ENCODE results near the gene USP9X. TPM values are rescaled to one million over a fixed set of nuclear protein-coding genes. Genes with fewer than 3 reads are reported as not detected.

Gene USP9X
- total RNA-seq, 3 donors from 2014 or later, result 72.1 to 88.9 (median 86.3) TPM

DNA sequence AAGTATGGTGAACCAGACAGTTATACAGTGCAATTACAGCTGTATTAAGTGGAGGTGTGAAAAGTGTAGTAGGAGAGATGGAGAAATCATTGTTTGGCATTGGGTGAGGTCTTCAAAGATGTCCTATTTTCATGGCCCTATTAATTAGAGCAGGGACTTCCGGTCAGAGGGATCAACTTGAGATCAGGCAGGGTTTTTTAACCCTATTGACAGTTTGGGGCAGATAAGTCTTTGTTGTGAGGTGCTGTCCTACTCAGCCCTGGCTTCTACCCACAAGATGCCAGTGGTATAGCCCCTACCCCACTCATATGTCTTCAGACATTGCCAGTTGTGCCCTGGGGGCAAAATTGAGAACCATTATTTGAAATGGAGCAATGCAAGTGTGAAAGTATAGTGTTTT lies 9.9 kb downstream of the USP9X start:
- intact Hi-C loops (cut with DNase I, micrococcal nuclease), result no loop called here
- Histone ChIP-seq H3K4me1 (ENCODE audit: low read depth) (peaks cover 3% of the 10 kb centered on the region), H3K9me3 (no peaks in the 10 kb centered on the region), H3K4me3 (no peak overlapping the region), H3K36me3 (ENCODE audit: low read depth) (no peaks in the 10 kb centered on the region)
- no peak for ATAC-seq
- TF ChIP-seq, protein P1, sequence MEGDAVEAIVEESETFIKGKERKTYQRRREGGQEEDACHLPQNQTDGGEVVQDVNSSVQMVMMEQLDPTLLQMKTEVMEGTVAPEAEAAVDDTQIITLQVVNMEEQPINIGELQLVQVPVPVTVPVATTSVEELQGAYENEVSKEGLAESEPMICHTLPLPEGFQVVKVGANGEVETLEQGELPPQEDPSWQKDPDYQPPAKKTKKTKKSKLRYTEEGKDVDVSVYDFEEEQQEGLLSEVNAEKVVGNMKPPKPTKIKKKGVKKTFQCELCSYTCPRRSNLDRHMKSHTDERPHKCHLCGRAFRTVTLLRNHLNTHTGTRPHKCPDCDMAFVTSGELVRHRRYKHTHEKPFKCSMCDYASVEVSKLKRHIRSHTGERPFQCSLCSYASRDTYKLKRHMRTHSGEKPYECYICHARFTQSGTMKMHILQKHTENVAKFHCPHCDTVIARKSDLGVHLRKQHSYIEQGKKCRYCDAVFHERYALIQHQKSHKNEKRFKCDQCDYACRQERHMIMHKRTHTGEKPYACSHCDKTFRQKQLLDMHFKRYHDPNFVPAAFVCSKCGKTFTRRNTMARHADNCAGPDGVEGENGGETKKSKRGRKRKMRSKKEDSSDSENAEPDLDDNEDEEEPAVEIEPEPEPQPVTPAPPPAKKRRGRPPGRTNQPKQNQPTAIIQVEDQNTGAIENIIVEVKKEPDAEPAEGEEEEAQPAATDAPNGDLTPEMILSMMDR (IDR thresholded peaks at IDR 0.05), result no peak
- no peak for DNase-seq

DNA sequence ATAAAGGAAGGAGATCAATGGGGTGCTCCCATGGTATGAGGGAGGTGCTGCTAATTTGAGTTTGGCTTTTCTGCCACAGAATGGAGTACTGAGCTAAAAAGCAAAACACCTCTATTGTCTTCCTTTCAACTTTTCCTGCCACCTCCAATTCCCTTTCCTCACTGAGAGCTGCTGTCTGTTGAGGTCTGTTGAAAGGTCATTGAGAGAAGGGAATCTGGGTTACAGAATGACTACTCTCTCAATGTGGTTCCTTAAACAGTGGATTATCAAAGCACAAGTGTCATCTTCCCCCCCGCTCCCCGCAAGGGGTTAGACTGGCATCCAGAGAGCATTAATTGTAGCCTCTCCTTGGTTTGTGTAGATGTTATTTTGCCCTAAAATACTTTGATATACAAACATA lies 10.7 kb downstream of the USP9X start:
- TF ChIP-seq, protein P1 (IDR thresholded peaks at IDR 0.05), result no peak
- DNase-seq, result no peak
- Histone ChIP-seq H3K9me3 (no peaks in the 10 kb centered on the region), H3K4me1 (ENCODE audit: low read depth) (no peaks in the 10 kb centered on the region), H3K36me3 (ENCODE audit: low read depth) (no peaks in the 10 kb centered on the region), H3K4me3 (no peak overlapping the region)
- ATAC-seq, result no peak
- intact Hi-C loops (cut with DNase I, micrococcal nuclease), result no loop called here

DNA sequence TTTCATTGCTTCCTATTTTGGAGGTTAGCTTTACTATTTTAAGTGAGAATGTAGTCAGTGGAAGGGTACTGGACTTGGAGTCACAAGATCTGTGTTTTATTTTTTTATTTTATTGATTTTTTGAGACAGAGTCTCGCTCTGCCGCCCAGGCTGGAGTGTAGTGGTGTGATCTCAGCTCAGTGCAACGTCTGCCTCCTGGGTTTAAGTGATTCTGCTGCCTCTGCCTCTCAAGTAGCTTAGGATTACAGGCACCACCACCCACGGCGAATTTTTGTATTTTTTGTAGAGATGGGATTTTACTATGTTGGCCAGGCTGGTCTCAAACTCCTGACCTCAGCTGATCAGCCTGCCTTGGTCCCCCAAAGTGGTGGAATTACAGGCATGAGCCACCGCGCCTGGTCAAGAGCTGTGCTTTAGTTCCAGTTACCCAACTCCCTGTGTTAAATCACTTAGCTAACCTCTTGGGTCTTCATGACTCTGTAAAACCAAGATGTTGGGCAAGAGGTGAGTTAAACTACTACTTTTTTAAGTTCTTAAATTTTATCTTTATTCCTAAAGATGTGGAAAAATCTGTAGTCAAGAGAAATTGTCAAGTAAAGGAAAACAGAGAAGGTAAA lies 11.2 kb downstream of the USP9X start:
- no peak overlapping the region for H3K4me3 ChIP-seq
- H3K9me3 ChIP-seq, result no peaks in the 10 kb centered on the region
- intact Hi-C loops (cut with DNase I, micrococcal nuclease), result no loop called here
- no peaks in the 10 kb centered on the region for H3K36me3 ChIP-seq (ENCODE audit: low read depth)
- H3K4me1 ChIP-seq (ENCODE audit: low read depth), result no peaks in the 10 kb centered on the region
- DNase-seq (no peak), ATAC-seq (no peak)
- TF ChIP-seq, protein P1 (IDR thresholded peaks at IDR 0.05), result no peak

DNA sequence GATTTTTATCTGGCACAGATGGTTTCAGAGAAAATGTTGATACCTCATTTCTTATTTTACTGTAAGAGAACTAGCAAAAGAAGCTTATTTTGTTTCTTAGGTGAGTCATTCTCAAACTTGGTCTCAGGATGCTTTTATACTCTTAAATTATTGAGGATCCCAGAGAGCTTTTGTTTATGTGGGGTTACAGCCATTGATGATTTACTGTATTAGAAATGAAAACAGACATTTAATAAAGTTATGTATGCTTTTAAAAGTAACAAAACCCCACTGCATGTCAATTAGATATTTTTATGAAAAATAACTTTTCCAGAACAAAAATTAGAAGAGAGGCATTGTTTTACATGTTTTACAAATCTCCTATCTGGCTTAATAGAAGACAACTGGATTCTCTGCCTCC lies 12.1 kb downstream of the USP9X start:
- Histone ChIP-seq H3K4me3 (no peak overlapping the region), H3K9me3 (no peaks in the 10 kb centered on the region), H3K36me3 (ENCODE audit: low read depth) (no peaks in the 10 kb centered on the region), H3K4me1 (ENCODE audit: low read depth) (no peaks in the 10 kb centered on the region)
- TF ChIP-seq, protein P1 (IDR thresholded peaks at IDR 0.05), result no peak
- ATAC-seq (no peak), DNase-seq (no peak)
- intact Hi-C loops (cut with DNase I, micrococcal nuclease), result no loop called here

DNA sequence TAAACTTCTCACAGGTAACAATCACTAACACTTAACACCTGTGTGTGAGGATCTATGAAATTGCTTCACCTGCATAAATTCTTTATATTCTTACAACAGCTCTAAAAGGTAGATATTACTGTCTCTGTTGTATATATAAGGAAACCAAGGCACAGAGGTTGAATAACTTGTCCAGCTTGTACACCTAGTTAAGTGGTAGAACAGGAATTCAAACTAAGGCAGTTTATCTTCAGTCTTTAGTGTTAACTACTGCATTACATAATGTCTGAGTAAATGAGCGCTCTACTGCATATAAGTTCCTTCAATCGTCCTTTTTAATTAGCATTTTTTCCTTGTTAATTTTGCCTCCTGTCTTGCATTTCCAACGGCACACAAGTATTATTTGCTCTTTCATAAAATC lies 15.0 kb downstream of the USP9X start:
- H3K4me3 ChIP-seq, result no peak overlapping the region

More for the DNA sequence above, 15.0 kb downstream of the USP9X start:
- no peaks in the 10 kb centered on the region for H3K9me3 ChIP-seq
- no peaks in the 10 kb centered on the region for H3K36me3 ChIP-seq (ENCODE audit: low read depth)
- DNase-seq (no peak), ATAC-seq (no peak)
- H3K4me1 ChIP-seq (ENCODE audit: low read depth), result no peaks in the 10 kb centered on the region
- TF ChIP-seq, protein P1 (IDR thresholded peaks at IDR 0.05), result no peak
- intact Hi-C loops (cut with DNase I, micrococcal nuclease), result no loop called here

All from mucosa of descending colon (tissue), 3 donors.